Liver (tissue), 2 donors: ENCODE results near the gene HNRNPR.

Source experiments
- TF ChIP-seq, protein P1 (sequence below): fragments of 150-350 bp; IDR thresholded peaks from 2 replicates; pipeline ENCODE4 v1.5.1; 2017; ENCODE audit warnings: improper control_type of control experiment, low read depth, low read length; ENCODE audit not compliant: missing input control
- TF ChIP-seq, protein P2 (sequence below): IDR thresholded peaks from 2 replicates; pipeline ENCODE4 v1.6.1; 2016; ENCODE audit warnings: antibody characterized with exemption
- donor health status: healthy.

DNA sequence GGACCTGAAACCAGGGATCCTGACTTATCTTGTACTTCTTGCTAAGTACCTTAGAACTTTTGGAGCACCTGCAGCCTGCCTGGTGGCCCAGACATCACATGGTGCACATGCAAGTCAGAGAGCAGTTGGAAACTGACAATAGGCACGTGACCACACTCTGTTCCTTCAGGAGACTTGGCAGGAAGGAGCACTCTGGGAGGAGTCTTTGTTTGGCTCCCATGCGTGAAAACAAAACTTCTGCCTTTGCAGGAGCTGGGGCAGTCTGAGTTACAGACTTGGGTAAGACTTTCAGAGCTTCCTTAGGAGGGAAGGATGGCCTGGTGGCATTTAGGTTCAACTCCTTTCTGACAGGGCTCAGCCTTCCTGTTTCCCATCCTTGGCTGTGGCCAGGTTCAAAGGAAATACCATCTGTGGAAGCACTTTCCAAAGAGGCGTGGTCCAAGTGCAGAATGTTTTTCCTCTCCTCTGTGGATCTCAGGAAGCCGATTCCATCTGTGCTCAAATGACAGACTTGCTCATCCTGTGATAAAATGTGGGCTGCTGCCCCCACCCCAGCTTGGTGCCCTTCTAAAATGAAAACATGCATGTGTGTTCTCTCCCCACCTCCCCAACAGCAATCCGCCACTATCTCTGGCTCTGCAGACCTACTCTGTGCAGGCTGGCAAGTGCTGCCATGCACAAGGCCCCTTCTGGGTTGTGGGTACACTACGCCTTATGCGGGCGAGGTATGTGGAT is 39.7 kb upstream of the HNRNPR start:
- TF ChIP-seq, protein P1, sequence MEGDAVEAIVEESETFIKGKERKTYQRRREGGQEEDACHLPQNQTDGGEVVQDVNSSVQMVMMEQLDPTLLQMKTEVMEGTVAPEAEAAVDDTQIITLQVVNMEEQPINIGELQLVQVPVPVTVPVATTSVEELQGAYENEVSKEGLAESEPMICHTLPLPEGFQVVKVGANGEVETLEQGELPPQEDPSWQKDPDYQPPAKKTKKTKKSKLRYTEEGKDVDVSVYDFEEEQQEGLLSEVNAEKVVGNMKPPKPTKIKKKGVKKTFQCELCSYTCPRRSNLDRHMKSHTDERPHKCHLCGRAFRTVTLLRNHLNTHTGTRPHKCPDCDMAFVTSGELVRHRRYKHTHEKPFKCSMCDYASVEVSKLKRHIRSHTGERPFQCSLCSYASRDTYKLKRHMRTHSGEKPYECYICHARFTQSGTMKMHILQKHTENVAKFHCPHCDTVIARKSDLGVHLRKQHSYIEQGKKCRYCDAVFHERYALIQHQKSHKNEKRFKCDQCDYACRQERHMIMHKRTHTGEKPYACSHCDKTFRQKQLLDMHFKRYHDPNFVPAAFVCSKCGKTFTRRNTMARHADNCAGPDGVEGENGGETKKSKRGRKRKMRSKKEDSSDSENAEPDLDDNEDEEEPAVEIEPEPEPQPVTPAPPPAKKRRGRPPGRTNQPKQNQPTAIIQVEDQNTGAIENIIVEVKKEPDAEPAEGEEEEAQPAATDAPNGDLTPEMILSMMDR: no peak
- TF ChIP-seq, protein P2, sequence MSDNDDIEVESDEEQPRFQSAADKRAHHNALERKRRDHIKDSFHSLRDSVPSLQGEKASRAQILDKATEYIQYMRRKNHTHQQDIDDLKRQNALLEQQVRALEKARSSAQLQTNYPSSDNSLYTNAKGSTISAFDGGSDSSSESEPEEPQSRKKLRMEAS: no peak
